GM18505 (cell line): ENCODE data around the gene MARCHF4.

Experiments
- ATAC-seq: cut with Tn5 transposase; IDR thresholded peaks from one replicate; pipeline ENCODE4 v1.9.1; 2021; ENCODE audit not compliant: unreplicated experiment
- POLR2A ChIP-seq: IDR thresholded peaks from 4 replicates; pipeline ENCODE4 v1.6.1; 2011; ENCODE audit warnings: borderline replicate concordance; ENCODE audit not compliant: insufficient read depth, insufficient read length; ENCODE audit errors: extremely low read depth

MARCHF4 gene

GRCh38 chr2:216350214-216350791 lies 22.0 kb downstream of the MARCHF4 start:
- no peak for ATAC-seq
- TF ChIP-seq POLR2A: no peak

GRCh38 chr2:216349366-216349765 lies 22.9 kb downstream of the MARCHF4 start:
- TF ChIP-seq POLR2A: no peak
- no peak for ATAC-seq

- no peak for ATAC-seq
- no peak for TF ChIP-seq POLR2A
These were observed 23.5 kb downstream of the MARCHF4 start for GRCh38 chr2:216348756-216349308.

GRCh38 chr2:216346781-216347180 lies 25.5 kb downstream of the MARCHF4 start:
- no peak for TF ChIP-seq POLR2A
- no peak for ATAC-seq

- ATAC-seq: no peak
- TF ChIP-seq POLR2A: no peak
These were observed 26.4 kb downstream of the MARCHF4 start for GRCh38 chr2:216345846-216346245.

GRCh38 chr2:216344950-216345300 lies 27.4 kb downstream of the MARCHF4 start:
- ATAC-seq: no peak
- no peak for TF ChIP-seq POLR2A

GRCh38 chr2:216344206-216344949 lies 27.9 kb downstream of the MARCHF4 start:
- no peak for ATAC-seq
- TF ChIP-seq POLR2A: no peak

GRCh38 chr2:216343221-216343980 lies 28.9 kb downstream of the MARCHF4 start:
- TF ChIP-seq POLR2A: no peak
- ATAC-seq: no peak

- no peak for TF ChIP-seq POLR2A
- no peak for ATAC-seq
These were observed 31.2 kb downstream of the MARCHF4 start for GRCh38 chr2:216341121-216341520.

- no peak for ATAC-seq
- TF ChIP-seq POLR2A: no peak
These were observed 32.0 kb downstream of the MARCHF4 start for GRCh38 chr2:216340280-216340631.

- TF ChIP-seq POLR2A: no peak
- ATAC-seq: no peak
These were observed 32.6 kb downstream of the MARCHF4 start for GRCh38 chr2:216339456-216340279.

- TF ChIP-seq POLR2A: no peak
These were observed 37.0 kb downstream of the MARCHF4 start for GRCh38 chr2:216335252-216335651.

GRCh38 chr2:216328347-216328746 lies 43.9 kb downstream of the MARCHF4 start:
- ATAC-seq: no peak
- no peak for TF ChIP-seq POLR2A

More at GRCh38 chr2:216335252-216335651, 37.0 kb downstream of the MARCHF4 start:
- no peak for ATAC-seq
